ENCODE results near the gene PILRA. TPM values are rescaled to one million over a fixed set of nuclear protein-coding genes. Genes with fewer than 3 reads are reported as not detected.

The PILRA gene
- total and polyA plus RNA-seq, 10 of the 15 experiments (the other 5 are each of a cell fraction or from before 2014, with no cell fraction given), result 6.6 to 43.3 (median 11.5) TPM

DNA sequence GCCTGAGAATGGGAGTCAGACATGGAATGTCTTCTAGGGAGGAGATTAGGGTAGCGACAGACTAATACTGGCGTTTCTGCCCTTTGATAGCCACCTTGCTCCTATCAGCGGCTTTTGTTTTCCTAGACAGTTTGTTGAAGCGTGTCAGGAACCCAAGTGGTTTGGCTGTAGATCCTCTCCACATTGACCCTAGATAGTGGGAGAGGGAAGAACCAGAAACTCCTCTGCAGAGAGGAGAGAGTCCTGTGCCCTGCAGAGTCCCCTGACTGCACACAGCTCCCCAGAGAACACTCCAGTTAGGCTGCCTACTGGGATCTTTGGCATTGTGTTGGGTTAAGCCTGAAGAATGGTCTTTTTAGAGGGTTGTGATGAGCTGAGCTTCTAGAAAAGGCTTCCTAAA, 58.8 kb downstream of the PILRA start:
- peak overlapping the region; percentile 30 for H3K27ac ChIP-seq (ENCODE audit: control insufficient read depth, insufficient read depth)
- DNase-seq (ENCODE audit: low read depth, low spot score) (no peak), FAIRE-seq (no peak), ATAC-seq (no peak)
- no peak overlapping the region for H3K9ac ChIP-seq (ENCODE audit: control insufficient read depth, insufficient read depth, low read length)
- no TSS peak for BruUV-seq (replicated peaks)
- peaks cover 5 to 16% of the 10 kb centered on the region in 2 experiments; a peak in 3 of 4 replicates for H3K36me3 ChIP-seq (ENCODE audit: control insufficient read depth in 2 of 2, insufficient read depth in 2 of 2, low read length in 1 of 2)
- H3K79me2 ChIP-seq (ENCODE audit: control insufficient read depth, insufficient read depth, low read length), result peaks cover 56% of the 10 kb centered on the region
- RAD21 ChIA-PET (ENCODE audit: unreplicated experiment), result interaction anchor here (2.0 kb wide), 1 partner anchor 57 kb away, joined by 4 read pairs; no protein-coding TSS in a partner anchor
- POLR2A ChIA-PET, result interaction anchor here (0.5 to 0.6 kb wide), 3 partner anchors 29 to 55 kb away, joined by 4 to 5 read pairs (median 4); no protein-coding TSS in a partner anchor
- H3K9me3 ChIP-seq (replicated peaks; ENCODE audit: control insufficient read depth, insufficient read depth, low read length), result no peaks in the 10 kb centered on the region
- H2AFZ ChIP-seq (ENCODE audit: control insufficient read depth, low read depth, low read length), result no peak overlapping the region
- SMC1A ChIA-PET (ENCODE audit: uncharacterized antibody, unreplicated experiment), result no interaction called here
- CTCF ChIA-PET, result no interaction called here
- in situ Hi-C loops (cut with MboI) (no loop called here), intact Hi-C loops (cut with micrococcal nuclease; ENCODE audit: unreplicated experiment) (no loop called here)
- peak overlapping the region; percentile 97; the same call in 1 of the 2 replicates for H3K4me2 ChIP-seq (ENCODE audit: control insufficient read depth, insufficient read depth)
- peak overlapping the region; percentile 74 for H3K4me3 ChIP-seq
- peaks cover 30% of the 10 kb centered on the region for H3K4me1 ChIP-seq (ENCODE audit: control insufficient read depth, insufficient read depth, low read length)
- TF ChIP-seq IKZF2 (IDR thresholded peaks at IDR 0.05) (no peak), BHLHE40 (IDR thresholded peaks at IDR 0.05; ENCODE audit: borderline replicate concordance in 1 of 2, low read depth in 2 of 2, low read length in 1 of 2) (no peak), PAX5 (IDR thresholded peaks at IDR 0.05; ENCODE audit: borderline replicate concordance, low read depth, low read length) (no peak), SMAD5 (IDR thresholded peaks at IDR 0.05; ENCODE audit: low read depth) (no peak), NRF1 (conservative IDR thresholded peaks at IDR 0.05; ENCODE audit: low read depth, low read length) (no peak), MYC (IDR thresholded peaks at IDR 0.05; ENCODE audit: insufficient read depth, insufficient read length, insufficient replicate concordance, low read length, severe bottlenecking) (no peak), RUNX3 (IDR thresholded peaks at IDR 0.05; ENCODE audit: low read length) (no peak), SMARCA5 (IDR thresholded peaks at IDR 0.05) (no peak), HDAC6 (IDR thresholded peaks at IDR 0.05; ENCODE audit: unreplicated experiment) (no peak), MTA3 (IDR thresholded peaks at IDR 0.05; ENCODE audit: borderline replicate concordance, low read length) (no peak), NFYA (IDR thresholded peaks at IDR 0.05; ENCODE audit: borderline replicate concordance, low read depth, low read length) (no peak), ZNF384 (IDR thresholded peaks at IDR 0.05; ENCODE audit: borderline replicate concordance, low read depth, low read length) (no peak), CBFB (IDR thresholded peaks at IDR 0.05; ENCODE audit: low read depth) (no peak)
- TF ChIP-seq, protein P1, sequence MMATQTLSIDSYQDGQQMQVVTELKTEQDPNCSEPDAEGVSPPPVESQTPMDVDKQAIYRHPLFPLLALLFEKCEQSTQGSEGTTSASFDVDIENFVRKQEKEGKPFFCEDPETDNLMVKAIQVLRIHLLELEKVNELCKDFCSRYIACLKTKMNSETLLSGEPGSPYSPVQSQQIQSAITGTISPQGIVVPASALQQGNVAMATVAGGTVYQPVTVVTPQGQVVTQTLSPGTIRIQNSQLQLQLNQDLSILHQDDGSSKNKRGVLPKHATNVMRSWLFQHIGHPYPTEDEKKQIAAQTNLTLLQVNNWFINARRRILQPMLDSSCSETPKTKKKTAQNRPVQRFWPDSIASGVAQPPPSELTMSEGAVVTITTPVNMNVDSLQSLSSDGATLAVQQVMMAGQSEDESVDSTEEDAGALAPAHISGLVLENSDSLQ (IDR thresholded peaks at IDR 0.05), result no peak
- 100% methylated on average over 4 of the region's 4 CpGs for WGBS (ENCODE audit: insufficient coverage, insufficient replicate concordance, low lambda C conversion rate, missing lambda C conversion rate)
- H4K20me1 ChIP-seq (ENCODE audit: control insufficient read depth, insufficient read depth), result no peaks in the 10 kb centered on the region
- no peaks in the 10 kb centered on the region for H3K27me3 ChIP-seq (replicated peaks in 1 of 2; ENCODE audit: control insufficient read depth in 2 of 2, insufficient read depth in 2 of 2, low read length in 1 of 2)
